Activated CD4-positive, alpha-beta T cell treated with anti-CD3 and anti-CD28 coated beads, Interleukin-2, Interleukin-4, amounts not matched to agents 100 ng/mL and 50 ng/mL, durations not matched to agents 16 hours and 8 hours (primary cell): Measurements from ENCODE around the gene KCNMB1.
"Not testable (repeated sequence)": the region's sequence is repeated elsewhere in the genome, so short reads cannot be mapped to it uniquely, and the experiment has no call there.

ENCODE experiments used
- DNase-seq: peaks from one replicate; pipeline ENCODE4 v3.0.0-alpha.2; 2020; ENCODE audit warnings: low spot score

KCNMB1 gene

GRCh38 chr5:170376526-170376925 lies 12.6 kb downstream of the KCNMB1 start:
- DNase-seq, result not testable (repeated sequence)

- no peak for DNase-seq
Observed at GRCh38 chr5:170375283-170375682, 13.9 kb downstream of the KCNMB1 start.

- no peak for DNase-seq
Observed at GRCh38 chr5:170372971-170373370, 16.2 kb downstream of the KCNMB1 start.

GRCh38 chr5:170368586-170368985 lies 20.6 kb downstream of the KCNMB1 start:
- no peak for DNase-seq

DNA sequence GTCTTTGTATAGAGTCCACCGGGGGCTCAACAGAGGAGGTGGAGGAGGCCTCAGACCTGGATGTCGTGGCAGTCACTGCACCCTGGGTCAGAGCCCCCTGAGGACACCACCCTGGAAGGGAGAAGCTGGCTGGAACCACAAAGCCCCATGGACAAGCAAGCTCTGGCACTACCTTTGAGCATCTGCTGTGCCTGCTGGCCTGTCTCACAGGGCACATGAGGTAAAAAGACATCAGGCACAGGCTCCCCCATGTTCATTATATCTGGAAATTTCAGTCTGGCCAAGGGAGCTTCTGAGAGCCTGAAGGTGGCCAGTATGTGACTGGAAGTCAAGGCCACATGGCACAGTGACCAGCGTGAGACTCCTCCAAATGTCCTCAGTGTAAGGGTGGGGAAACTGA lies 22.9 kb downstream of the KCNMB1 start:
- no peak for DNase-seq

- no peak for DNase-seq
Observed at GRCh38 chr5:170365831-170366230, 23.3 kb downstream of the KCNMB1 start.

- DNase-seq, result no peak
Observed at GRCh38 chr5:170365011-170365410, 24.2 kb downstream of the KCNMB1 start.

DNA sequence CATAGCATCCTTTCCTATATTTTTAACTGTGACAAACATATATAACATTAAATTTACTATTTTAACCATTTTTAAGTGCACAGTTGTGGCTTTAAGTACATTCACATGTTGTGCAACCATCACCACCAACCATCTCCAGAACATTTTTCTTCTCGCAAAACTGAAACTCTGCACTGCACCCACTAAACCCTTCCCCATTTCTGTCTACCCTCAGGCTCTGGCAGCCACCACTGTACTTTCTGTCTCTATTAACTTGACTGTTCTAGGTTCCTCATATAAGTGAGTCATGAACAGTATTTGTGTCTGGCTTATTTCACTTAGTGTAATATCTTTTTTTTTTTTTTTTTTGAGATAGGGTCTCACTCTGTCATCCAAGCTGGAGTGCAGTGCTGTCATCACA lies 25.5 kb downstream of the KCNMB1 start:
- DNase-seq, result no peak

DNA sequence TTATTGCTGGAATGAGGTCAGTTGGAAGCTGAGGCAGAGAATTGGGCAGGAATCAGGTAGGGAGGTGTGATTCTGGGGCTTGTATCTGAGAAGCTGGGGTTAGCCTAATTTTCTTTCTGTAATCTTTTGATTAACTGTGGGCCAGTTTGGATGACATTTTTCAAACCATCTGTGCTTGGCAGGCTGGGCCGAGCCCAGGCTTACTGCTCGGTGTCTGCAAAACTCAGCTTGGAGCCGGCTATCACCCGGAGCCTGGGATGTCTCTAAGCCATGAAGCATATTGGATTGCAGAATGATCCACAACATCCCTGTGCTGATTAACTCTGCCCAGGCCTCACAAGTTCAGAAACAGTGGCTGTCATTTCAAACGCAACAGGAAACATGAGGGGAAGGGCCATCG lies 26.5 kb downstream of the KCNMB1 start:
- DNase-seq, result no peak

DNA sequence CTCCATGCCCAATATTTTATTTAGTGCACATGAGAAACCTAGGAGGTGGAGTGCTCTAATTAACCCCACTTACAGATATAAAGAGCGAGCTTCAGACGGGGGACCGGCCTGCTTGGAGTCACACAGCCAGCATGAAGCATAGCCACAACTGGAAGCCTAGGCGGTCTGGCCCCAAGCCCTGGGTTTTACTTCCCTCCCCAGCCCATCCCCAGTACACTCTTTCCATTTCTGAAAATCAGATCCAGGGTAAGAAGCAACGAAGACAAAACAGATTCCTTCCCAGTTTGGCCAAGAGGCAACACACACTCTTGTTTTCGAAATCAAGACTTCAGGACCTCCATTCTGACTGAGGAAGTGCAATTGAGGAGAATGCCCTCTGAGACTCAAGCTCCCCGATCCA lies 27.1 kb downstream of the KCNMB1 start:
- DNase-seq, result no peak

DNA sequence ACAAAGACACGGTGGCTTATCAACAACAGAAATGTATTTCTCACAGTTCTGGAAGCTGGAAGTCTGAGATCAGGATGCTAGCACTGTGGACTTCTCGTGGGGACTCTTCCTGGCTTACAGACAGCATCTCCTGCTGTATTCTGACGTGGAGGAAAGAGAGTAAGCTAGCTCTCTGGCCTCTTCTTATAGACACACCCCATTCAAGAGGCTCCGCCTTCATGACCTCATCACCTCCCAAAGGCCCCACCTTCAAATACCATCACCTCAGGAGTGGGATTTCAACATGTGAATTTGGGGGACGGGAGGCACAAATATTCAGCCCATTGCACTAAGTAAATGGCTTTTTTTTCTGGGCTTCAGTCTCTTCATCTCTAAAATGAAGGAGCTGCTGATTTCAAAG lies 27.6 kb downstream of the KCNMB1 start:
- no peak for DNase-seq

DNA sequence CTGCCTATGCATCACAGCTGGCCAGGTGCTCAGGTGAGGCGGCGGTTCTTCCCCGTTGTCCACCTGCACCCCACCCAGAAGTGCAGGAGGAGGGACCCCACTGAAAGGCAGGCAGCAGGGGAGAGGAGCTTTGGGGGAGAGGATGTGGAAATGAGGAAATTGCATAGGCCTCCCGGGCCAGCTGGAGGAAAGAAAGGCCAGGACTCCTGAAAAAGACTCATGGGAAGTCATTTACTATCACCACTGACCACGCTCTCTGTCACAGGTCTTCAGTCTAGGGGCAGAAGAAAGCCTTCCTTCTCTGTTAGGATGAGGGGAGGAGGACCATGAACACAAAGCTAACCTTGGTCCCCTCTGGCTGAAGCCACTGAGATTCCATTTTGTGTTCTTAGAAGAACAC lies 28.1 kb downstream of the KCNMB1 start:
- no peak for DNase-seq

- no peak for DNase-seq
Observed at GRCh38 chr5:170360709-170361108, 28.5 kb downstream of the KCNMB1 start.

DNA sequence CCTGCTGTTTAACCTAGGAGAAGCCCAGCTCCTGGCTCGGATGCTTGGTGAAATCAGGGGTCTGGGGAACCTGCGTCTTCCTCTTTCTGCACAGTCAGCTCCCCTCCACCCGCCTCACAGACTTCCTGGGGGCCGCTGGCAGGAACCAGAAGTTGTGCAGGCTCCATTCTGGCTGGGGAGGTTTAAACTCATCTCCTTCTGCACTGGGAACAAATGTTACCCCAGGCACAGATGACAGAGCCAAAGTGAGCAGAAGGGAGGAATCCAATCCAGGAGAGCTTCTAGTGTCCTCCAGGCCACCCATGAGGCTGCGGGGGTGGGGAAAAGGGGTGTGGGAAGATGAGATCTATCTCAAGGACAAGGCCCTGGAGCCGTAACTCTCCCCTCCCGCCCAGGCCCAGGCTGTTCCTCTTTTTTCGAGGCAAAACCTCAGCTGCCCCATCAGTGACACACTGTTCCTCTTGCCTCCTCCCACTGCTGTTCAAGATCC lies 31.2 kb downstream of the KCNMB1 start:
- DNase-seq, result no peak

DNA sequence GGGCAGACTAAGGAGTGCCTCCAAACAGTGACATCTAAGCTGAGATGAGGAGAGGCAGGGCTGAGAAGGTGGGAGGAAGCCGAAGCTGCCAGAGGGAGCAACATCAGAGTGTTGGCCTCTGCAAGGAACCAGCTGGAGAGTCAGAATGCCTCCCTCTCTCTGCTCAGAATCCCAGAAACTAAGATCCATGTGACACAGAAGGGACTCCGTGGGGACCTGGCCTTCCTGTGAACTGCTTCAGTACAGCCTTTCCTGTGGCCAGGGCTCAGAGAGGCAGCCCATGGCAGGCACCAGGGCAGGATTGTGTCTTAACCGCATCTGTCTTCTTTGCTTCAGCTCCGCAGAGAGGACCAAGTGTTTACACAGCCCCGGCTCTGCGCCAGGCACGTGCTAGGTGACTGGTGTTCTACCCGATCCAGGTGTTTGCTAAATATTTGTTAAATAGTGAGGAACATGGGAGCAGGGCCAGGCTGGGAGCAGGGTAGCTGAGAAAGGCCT lies 33.5 kb downstream of the KCNMB1 start:
- DNase-seq, result no peak

- no peak for DNase-seq
Observed at GRCh38 chr5:170353961-170354360, 35.2 kb downstream of the KCNMB1 start.

- no peak for DNase-seq
Observed at GRCh38 chr5:170353011-170353761, 36.0 kb downstream of the KCNMB1 start.

DNA sequence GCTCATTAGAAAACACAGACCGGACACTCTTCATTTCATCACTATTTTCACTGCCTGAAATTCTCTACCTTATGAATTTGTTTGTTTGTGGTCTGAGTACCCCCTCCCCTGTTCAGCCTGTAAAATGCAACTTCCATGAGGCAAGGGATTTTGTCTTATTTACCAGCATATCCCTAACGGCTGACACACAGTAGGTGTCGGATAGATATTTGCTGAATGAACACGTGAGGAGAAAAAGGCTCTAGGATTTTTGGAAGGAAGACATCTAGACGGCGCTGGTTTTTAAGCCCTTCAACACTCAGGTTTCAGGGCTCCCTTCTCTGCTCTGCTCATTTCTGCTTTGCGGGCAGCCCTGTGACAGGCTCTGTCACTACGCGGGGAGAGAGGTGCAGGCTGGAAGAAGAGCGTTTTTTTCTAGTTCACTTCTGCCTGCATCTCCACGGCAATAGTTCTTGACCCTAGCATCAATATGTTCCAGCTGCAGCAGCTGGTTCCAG lies 41.0 kb downstream of the KCNMB1 start:
- no peak for DNase-seq

GRCh38 chr5:170347022-170347567 lies 42.1 kb downstream of the KCNMB1 start:
- no peak for DNase-seq

DNA sequence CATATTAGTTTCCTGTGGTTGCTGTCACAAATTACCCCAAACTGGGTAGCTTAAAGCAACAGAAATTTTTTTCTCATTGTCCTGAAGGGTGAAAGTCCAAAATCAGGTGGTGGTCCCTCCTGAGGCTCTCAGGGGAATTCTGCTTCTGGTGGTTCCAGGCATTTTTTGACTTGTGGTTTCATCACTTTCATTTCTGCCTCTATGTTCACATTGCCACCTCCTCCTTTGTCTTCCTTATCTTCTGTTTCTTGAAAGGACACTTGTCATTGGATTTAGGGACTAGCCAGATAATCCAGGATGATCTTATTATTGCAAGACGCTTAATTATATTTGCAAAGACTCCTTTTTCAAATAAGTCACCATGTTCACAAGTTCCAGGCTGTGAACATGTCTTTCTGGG lies 43.2 kb downstream of the KCNMB1 start:
- DNase-seq, result no peak

GRCh38 chr5:170343177-170343576 lies 46.0 kb downstream of the KCNMB1 start:
- DNase-seq, result no peak

GRCh38 chr5:170342153-170342725 lies 46.9 kb downstream of the KCNMB1 start:
- DNase-seq, result no peak

DNA sequence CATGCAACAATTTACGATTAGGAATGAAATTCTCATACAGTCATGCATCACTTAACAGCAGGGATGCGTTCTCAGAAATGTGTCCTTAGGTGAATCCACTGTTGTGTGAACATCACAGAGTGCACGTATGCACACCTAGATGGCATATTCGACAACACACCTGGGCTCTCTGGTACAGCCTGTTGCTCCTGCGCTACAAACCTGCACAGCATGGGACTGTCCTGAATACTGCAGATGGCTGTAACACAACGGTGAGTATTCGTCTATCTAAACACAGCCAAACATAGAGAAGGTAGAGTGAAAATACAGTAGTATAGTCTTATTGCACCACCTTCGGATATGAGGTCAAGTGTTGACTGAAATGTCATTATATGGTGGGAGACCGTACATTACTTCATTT lies 47.6 kb downstream of the KCNMB1 start:
- no peak for DNase-seq
